Effector memory CD8-positive, alpha-beta T cell (primary cell): Measurements from ENCODE around the gene UCK2.

Source experiments
- ATAC-seq: fragments of 150-1000 bp; cut with Tn5 transposase; replicated peaks from 2 replicates; pipeline ENCODE4 v1.10.0; 2021; ENCODE audit warnings: mild to moderate bottlenecking, moderate library complexity
- DNase-seq, 3 experiments: peaks; one replicate each; pipeline ENCODE4 v3.0.0; 2021
- H3K27ac Mint-ChIP-seq, 2 donors: one replicate each; pipeline ENCODE4 v1.8.0; 2022; ENCODE audit warnings: mild to moderate bottlenecking in 2 of 2, mixed read lengths in 2 of 2, moderate library complexity in 2 of 2
- H3K27me3 Mint-ChIP-seq, 2 donors: one replicate each; pipeline ENCODE4 v1.8.0; 2022; ENCODE audit warnings: mixed read lengths in 2 of 2
- H3K36me3 Mint-ChIP-seq: one replicate; pipeline ENCODE4 v1.8.0; 2022; ENCODE audit warnings: mild to moderate bottlenecking, moderate library complexity, mixed read lengths; ENCODE audit not compliant: insufficient read depth
- H3K4me1 Mint-ChIP-seq, 2 donors: one replicate each; pipeline ENCODE4 v1.8.0; 2022; ENCODE audit warnings: low read depth in 2 of 2, mixed read lengths in 2 of 2
- H3K4me3 Mint-ChIP-seq, 2 donors: one replicate each; pipeline ENCODE4 v1.8.0; 2022; ENCODE audit warnings: mild to moderate bottlenecking in 2 of 2, mixed read lengths in 2 of 2, moderate library complexity in 2 of 2
- H3K9me3 Mint-ChIP-seq, 2 donors: one replicate each; pipeline ENCODE4 v1.8.0; 2022; ENCODE audit warnings: mixed read lengths in 2 of 2

The UCK2 gene

DNA sequence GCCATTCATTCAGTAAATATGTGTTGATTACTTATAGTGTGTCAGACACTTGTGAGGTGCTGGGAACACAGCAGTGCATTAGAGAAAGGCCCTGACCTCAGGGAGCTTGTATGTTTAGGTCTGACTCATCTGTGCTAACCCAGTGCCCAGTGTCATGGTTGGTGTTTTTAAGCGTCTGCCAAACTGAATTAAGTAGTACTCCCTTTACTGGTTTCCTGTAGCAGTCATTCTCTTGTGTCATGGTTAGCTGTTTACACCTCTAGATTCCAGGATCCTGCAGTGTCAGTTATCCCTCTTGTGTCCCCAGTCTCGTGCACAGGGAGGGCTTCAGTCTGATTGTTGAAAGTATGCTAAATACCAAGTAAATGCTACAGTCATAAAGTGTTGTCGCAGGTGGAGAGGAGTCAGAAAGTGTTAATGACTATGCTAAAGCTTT, 14.2 kb downstream of the UCK2 start:
- no peak for ATAC-seq
- no peak for DNase-seq
- peak overlapping the region in 1 of 2 donors; percentile 10 for H3K27ac Mint-ChIP-seq
- no peaks in the 10 kb centered on the region for H3K9me3 Mint-ChIP-seq
- H3K36me3 Mint-ChIP-seq: no peaks in the 10 kb centered on the region
- no peak overlapping the region for H3K4me3 Mint-ChIP-seq
- no peaks in the 10 kb centered on the region for H3K27me3 Mint-ChIP-seq
- H3K4me1 Mint-ChIP-seq: peaks cover 23 to 24% of the 10 kb centered on the region in 2 donors

DNA sequence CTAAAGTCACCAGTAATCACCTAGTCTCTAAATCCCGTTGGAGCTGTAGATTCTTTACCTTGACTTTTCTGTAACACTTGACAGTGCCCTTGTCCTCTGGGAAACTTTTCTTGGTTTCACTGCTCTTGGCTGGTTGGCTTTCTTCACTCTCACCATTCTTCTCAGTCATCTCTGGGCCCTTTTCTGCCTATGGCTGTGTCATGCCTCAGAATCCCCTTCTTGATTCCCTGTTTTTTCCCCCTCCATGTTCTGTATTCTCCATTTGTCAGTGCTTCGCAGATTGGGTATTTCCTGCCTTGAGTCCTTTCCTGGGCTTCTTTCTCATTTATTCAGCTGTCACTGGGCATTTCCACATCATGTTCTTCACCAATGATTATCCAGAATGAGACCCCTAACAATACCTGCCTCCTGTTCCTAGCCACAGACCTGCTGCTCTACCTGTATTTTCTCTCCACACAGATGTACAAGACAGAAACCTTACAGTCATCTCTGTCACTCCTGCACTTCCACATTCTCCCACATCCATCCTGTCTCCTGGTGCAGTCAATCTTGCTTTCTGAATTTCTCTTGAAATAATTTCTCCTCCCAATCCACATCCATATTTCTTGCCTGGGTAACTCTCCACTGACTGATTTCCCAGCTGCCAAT, 14.7 kb downstream of the UCK2 start:
- peaks cover 23 to 24% of the 10 kb centered on the region in 2 donors for H3K4me1 Mint-ChIP-seq
- ATAC-seq: no peak
- no peak for DNase-seq
- no peak overlapping the region for H3K4me3 Mint-ChIP-seq
- H3K27ac Mint-ChIP-seq: no peak overlapping the region
- H3K36me3 Mint-ChIP-seq: no peaks in the 10 kb centered on the region
- no peaks in the 10 kb centered on the region for H3K27me3 Mint-ChIP-seq
- H3K9me3 Mint-ChIP-seq: no peaks in the 10 kb centered on the region

DNA sequence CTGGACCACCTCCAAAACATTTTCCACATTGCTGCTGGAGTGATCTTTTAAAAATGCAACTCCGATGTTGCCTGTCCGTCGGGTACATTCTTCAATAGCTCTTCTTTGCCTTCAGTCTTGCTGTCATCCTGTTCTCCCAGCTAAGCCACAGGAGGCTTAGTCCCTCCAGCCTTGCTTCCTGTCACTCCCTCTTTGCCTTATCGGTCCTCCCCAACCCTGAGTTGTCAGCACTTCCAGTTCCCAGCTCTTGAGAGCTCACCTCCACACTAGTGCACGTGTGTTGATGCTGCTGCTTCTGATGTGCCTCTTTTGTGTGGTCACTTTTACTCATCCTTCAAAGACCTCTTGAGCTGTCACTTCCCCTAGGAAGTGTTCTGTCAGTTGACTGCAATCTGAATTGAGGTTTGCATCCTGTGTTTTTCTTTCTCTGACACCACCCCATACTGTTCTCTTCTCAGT, 15.3 kb downstream of the UCK2 start:
- DNase-seq (no peak), ATAC-seq (peak; percentile 40)
- no peaks in the 10 kb centered on the region for H3K27me3 Mint-ChIP-seq
- H3K36me3 Mint-ChIP-seq: no peaks in the 10 kb centered on the region
- H3K27ac Mint-ChIP-seq: peak overlapping the region; percentile 4 to 7
- peaks cover 23 to 24% of the 10 kb centered on the region in 2 donors for H3K4me1 Mint-ChIP-seq
- no peak overlapping the region for H3K4me3 Mint-ChIP-seq
- H3K9me3 Mint-ChIP-seq: no peaks in the 10 kb centered on the region

DNA sequence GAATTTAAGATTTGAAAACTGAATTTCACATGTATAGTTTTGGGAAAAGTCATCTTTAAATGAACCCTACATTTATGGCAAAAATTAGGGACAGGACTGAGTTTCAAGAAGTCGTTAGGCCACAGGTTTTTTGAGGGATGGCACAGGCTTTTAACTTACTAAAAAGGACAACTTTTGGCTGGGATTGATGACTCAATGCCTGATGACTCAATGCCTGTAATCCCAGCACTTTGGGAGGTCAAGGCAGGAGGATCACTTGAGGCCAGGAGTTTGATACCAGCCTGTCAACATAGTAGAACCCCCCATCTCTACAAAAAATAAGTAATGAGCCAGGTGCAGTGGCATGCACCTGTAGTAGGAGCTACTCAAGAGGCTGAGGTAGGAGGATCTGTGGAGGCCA, 15.9 kb downstream of the UCK2 start:
- H3K4me1 Mint-ChIP-seq: peaks cover 20 to 24% of the 10 kb centered on the region in 2 donors
- no peak for ATAC-seq
- H3K36me3 Mint-ChIP-seq: no peaks in the 10 kb centered on the region
- no peak overlapping the region for H3K4me3 Mint-ChIP-seq
- no peaks in the 10 kb centered on the region for H3K9me3 Mint-ChIP-seq
- DNase-seq: no peak
- no peak overlapping the region for H3K27ac Mint-ChIP-seq
- H3K27me3 Mint-ChIP-seq: no peaks in the 10 kb centered on the region

DNA sequence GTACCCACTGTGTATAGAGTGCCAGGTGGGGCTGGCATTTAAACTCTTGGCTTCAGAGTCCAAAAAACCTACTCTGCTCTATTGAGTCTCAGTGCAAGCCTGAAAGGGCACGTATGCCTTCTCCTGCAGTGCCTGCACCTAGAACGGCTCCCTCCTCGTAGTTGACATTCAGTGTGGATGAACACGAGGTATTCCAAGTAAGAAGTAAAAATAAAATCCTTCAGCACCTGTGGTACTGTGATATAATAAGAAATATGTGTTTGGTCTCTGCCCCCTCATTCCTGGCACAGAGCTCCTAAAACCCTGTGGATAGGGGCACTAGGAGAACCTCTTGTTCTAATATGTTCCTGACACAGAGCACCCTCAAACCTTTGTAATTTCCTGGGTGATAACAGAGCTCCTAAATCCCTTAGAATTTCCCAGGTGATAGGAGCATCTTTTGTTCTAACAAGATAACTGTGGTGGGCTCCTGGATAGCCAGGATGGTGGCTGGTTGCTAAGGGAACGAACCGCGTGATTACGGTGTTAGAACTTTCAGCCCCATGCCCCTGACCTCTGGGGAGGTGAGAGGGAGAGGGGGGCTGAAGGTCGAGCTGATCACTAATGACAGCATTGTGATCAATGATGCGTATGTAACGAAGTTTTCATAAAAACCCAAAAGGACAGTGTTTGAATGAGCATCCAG, 16.8 kb downstream of the UCK2 start:
- Mint-ChIP-seq H3K9me3 (no peaks in the 10 kb centered on the region), H3K4me1 (peaks cover 19 to 24% of the 10 kb centered on the region in 2 donors), H3K27ac (no peak overlapping the region), H3K27me3 (no peaks in the 10 kb centered on the region), H3K4me3 (no peak overlapping the region), H3K36me3 (peaks cover 2% of the 10 kb centered on the region)
- ATAC-seq (no peak), DNase-seq (no peak)

DNA sequence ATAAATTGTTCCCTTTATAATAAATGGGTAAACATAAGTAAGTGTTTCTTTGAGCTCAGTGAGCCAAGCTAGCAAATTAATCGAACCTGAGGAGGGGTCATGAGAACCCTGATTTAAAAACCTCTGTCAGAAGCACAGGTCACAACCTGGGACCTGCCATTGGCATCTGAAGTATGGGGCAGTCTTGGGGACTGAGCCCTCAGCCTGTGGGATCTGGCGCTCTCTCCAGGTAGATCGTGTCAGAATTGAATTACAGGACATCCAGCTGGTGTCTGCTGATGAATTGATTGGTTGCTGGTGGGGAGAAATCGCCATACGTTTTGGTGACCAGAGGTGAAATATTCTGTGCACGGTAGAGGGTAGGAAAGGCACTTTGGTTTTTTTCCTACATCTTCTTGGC, 17.5 kb downstream of the UCK2 start:
- H3K9me3 Mint-ChIP-seq: no peaks in the 10 kb centered on the region
- DNase-seq (no peak), ATAC-seq (no peak)
- peaks cover 2% of the 10 kb centered on the region for H3K36me3 Mint-ChIP-seq
- H3K4me1 Mint-ChIP-seq: peaks cover 19 to 22% of the 10 kb centered on the region in 2 donors
- no peaks in the 10 kb centered on the region for H3K27me3 Mint-ChIP-seq
- no peak overlapping the region for H3K4me3 Mint-ChIP-seq
- no peak overlapping the region for H3K27ac Mint-ChIP-seq

DNA sequence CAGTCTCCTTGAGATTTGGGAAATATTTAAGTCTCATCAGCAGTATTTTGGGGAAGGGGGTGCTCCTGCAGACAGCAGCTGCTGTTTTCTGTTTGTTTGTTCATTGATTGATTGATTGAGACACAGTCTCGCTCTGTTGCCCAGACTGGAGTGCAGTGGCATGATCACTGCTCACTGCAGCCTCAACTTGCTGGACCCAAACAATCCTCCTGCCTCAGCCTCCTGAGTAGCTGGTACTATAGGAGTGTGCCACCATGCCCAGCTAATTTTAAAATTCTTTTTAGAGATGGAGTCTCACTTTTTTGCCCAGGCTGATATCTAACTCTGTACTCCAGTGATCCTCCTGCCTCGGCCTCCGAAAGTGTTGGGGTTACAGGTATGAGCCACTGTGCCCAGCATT, 18.2 kb downstream of the UCK2 start:
- DNase-seq (no peak), ATAC-seq (no peak)
- H3K4me1 Mint-ChIP-seq: peaks cover 19% of the 10 kb centered on the region in 2 donors
- no peaks in the 10 kb centered on the region for H3K27me3 Mint-ChIP-seq
- H3K9me3 Mint-ChIP-seq: no peaks in the 10 kb centered on the region
- peaks cover 2% of the 10 kb centered on the region for H3K36me3 Mint-ChIP-seq
- H3K27ac Mint-ChIP-seq: peak overlapping the region in 1 of 2 donors; percentile 59
- H3K4me3 Mint-ChIP-seq: no peak overlapping the region

DNA sequence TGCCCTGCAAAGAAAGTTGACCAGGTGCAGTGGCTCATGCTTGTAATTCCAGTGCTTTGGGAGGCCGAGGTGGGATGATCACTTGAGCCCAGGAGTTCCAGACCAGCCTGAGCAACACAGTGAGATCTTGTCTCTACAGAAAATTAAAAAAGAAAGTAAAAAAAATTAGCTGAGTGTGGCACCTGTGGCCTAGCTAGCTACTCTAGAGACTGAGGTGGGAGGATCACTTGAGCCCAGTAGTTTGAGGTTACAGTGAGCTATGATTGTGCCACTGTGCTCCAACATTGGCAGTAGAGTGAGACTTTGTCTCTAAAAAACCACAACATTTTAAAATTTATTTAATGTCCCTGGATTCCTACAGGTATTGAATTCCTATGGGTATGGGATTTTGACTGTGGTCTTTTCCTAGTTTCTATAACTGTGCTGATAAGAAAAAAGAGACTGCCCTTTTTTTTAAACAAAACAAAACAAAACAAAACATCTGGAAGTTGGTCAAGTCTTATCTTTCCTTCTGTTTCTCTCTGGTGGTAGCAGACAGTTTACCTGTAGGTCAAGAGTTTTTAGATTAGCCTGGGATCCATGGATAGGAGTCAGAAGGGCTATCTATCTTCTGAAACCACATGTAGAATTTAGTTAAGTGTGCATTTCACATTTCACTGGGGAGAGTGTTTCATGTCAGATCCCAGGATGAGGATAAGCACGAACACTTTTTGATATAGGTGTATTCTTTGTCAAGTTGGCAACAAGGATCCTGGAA, 18.8 kb downstream of the UCK2 start:
- peak overlapping the region in 1 of 2 donors; percentile 59 for H3K27ac Mint-ChIP-seq
- no peak for DNase-seq
- peak; percentile 58 for ATAC-seq
- H3K27me3 Mint-ChIP-seq: no peaks in the 10 kb centered on the region
- H3K4me3 Mint-ChIP-seq: no peak overlapping the region
- peaks cover 2% of the 10 kb centered on the region for H3K36me3 Mint-ChIP-seq
- no peaks in the 10 kb centered on the region for H3K9me3 Mint-ChIP-seq
- peaks cover 21 to 22% of the 10 kb centered on the region in 2 donors for H3K4me1 Mint-ChIP-seq

DNA sequence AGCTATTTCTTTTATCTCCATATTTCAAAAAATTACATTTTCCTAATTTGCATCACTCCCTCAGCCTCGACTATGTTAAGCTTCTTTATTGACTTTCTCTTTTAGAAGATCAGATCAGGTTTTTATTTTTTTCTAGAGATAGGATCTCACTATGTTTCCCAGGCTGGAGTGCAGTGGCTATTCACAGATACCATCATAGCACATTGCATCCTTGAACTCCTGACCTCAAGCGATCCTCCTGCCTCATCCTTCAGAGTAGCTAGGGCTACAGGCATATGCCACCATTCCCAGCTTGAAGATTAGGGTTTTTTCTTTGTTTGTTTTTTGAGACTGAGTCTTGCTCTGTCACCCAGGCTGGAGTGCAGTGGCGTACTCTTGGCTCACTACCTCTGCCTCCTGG, 20.1 kb downstream of the UCK2 start:
- H3K4me1 Mint-ChIP-seq: peaks cover 17 to 22% of the 10 kb centered on the region in 2 donors
- no peaks in the 10 kb centered on the region for H3K27me3 Mint-ChIP-seq
- no peak overlapping the region for H3K27ac Mint-ChIP-seq
- DNase-seq (no peak), ATAC-seq (no peak)
- no peak overlapping the region for H3K4me3 Mint-ChIP-seq
- H3K36me3 Mint-ChIP-seq: peaks cover 2% of the 10 kb centered on the region
- H3K9me3 Mint-ChIP-seq: no peaks in the 10 kb centered on the region

DNA sequence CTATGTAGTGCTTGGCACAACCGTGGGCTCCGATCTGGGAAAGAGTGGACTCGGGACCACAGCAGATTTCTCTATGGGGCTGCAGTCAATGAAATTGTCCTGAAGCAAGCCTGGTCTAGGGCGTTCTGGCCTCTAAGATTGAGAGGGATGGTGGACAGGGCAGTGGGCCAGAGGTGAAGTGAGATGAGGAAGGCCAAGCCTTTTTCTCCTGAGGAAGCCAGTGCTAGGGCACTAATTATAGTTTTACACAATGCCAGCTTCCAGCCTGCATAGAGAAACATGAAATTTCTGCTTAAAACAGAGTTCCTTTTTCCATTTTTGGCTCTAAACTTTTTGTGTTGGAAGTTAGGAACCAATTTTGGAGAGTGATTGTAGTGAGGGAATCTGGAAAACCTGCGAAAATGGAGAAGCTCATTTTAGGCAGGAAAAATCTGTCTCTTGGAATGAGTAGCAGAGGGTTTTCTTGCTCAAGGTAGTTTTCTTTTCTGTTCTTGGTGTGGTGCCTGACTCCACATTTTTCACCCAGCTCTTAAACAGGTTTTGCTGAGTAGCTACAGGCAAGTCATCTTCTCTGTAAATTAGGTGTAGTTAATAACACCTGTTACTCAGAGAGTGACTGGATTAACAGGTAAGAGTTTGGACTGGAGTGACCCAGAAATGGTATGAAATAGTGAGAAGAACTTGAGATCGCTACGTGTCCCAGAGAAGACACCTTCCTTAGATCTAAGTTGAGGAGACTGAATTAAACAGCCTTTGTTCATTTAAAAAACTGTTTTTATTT, 22.1 kb downstream of the UCK2 start:
- H3K9me3 Mint-ChIP-seq: no peaks in the 10 kb centered on the region
- H3K4me1 Mint-ChIP-seq: peaks cover 19 to 28% of the 10 kb centered on the region in 2 donors
- DNase-seq: no peak
- H3K27ac Mint-ChIP-seq: no peak overlapping the region
- H3K4me3 Mint-ChIP-seq: no peak overlapping the region
- no peaks in the 10 kb centered on the region for H3K27me3 Mint-ChIP-seq
- no peak for ATAC-seq
- peaks cover 2% of the 10 kb centered on the region for H3K36me3 Mint-ChIP-seq

DNA sequence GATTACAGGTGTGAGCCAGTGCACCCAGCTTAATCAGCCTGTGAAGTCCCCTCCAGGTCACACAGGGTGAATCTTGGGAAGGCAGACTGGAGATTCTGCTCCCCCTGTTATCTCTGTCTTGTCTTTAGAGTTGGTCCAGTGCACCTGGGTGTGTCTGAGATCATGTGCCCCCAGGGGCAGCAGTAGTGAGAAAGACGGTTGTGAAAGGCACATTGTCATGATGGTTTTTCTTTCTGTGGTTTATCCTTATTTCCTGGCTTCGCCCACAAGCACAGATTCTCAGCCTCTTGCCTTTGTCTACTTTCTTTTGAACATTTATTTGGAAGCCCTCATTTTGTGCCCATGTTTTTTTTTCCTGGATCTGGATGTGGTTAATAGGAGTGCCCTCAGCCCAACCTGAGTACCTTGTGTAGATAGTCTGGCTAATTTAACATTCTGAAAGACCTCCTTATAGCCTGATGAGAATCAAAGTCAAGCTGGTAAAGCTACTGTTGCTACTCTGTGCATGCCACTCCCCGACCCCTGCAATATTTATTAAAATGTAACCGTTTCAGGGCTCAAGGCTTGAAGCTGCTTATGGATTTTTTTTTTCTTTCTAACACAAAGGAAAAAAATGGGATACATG, 23.7 kb downstream of the UCK2 start:
- H3K36me3 Mint-ChIP-seq: peaks cover 2% of the 10 kb centered on the region
- peak overlapping the region in 1 of 2 donors; percentile 40 for H3K4me3 Mint-ChIP-seq
- H3K4me1 Mint-ChIP-seq: peaks cover 18 to 28% of the 10 kb centered on the region in 2 donors
- H3K27ac Mint-ChIP-seq: peak overlapping the region in 1 of 2 donors; percentile 14
- H3K27me3 Mint-ChIP-seq: no peaks in the 10 kb centered on the region
- peak; percentile 36 for ATAC-seq
- DNase-seq: no peak
- no peaks in the 10 kb centered on the region for H3K9me3 Mint-ChIP-seq

DNA sequence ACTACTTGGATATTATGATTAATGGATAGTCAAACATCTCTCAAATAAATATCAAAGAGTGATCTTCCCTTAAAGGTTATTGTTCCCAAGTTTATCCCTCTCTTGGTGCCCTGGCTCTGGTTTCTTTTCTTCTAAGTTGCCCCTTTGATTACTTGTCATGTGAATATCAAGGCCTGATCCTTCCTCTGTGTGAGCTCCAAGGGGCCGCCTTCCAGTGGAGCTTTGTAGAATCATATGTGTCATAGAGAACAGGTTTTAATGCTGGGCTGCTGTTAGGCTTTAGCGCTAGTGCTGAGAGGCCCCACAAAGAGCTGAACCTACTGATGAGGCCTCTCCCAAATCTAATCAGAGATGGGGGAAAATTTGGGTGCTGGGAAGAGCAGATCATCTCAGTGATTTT, 25.5 kb downstream of the UCK2 start:
- Mint-ChIP-seq H3K36me3 (peaks cover 2% of the 10 kb centered on the region), H3K4me1 (peaks cover 22 to 33% of the 10 kb centered on the region in 2 donors), H3K27me3 (no peaks in the 10 kb centered on the region), H3K4me3 (no peak overlapping the region), H3K27ac (no peak overlapping the region), H3K9me3 (no peaks in the 10 kb centered on the region)
- ATAC-seq (no peak), DNase-seq (no peak)
